H1 (cell line): ENCODE measurements around the gene CELSR1. TPM values are rescaled to one million over a fixed set of nuclear protein-coding genes. Genes with fewer than 3 reads are reported as not detected.

ENCODE experiments used
- CTCF ChIA-PET: fragments of 300-600 bp; sonication (Branson Sonifier 250); formaldehyde crosslinking; loops from one replicate; lab custom pipeline; 2021; ENCODE audit not compliant: partially characterized antibody; lab: Charles Lee
- POLR2A ChIA-PET: fragments of 300-600 bp; sonication (Branson Sonifier 250); formaldehyde crosslinking; loops from one replicate; lab custom pipeline; 2021; ENCODE audit warnings: inconsistent platforms; ENCODE audit not compliant: partially characterized antibody; lab: Charles Lee
- DNase-seq, 2 experiments: peaks; one replicate each; pipeline versions ENCODE4 v3.0.0 to v3.0.0-alpha.2; 2010 to 2022; ENCODE audit warnings: low spot score in 2 of 2, low read depth in 1 of 2, mixed read lengths in 1 of 2
- FAIRE-seq: peaks from 2 replicates; lab custom pipeline; 2011; peaks lifted over from hg19 to GRCh38; lab: Jason Lieb, UNC
- H2AFZ ChIP-seq: 2 replicates; pipeline ENCODE4 v1.8.1; 2012; ENCODE audit warnings: low read length, inconsistent platforms
- H2AK5ac ChIP-seq: 2 replicates; pipeline ENCODE4 v1.6.1; 2013; ENCODE audit warnings: low read depth, low read length
- H2BK120ac ChIP-seq: replicated peaks from 2 replicates; pipeline ENCODE3; 2013; ENCODE audit warnings: low read depth, low read length, inconsistent platforms
- H2BK12ac ChIP-seq: 2 replicates; pipeline ENCODE4 v1.6.1; 2013; ENCODE audit warnings: low read depth, low read length
- H2BK15ac ChIP-seq: 2 replicates; pipeline ENCODE4 v1.6.1; 2013; ENCODE audit warnings: low read length
- H2BK20ac ChIP-seq: 2 replicates; pipeline ENCODE4 v1.6.1; 2013; ENCODE audit warnings: low read length
- H2BK5ac ChIP-seq: 2 replicates; pipeline ENCODE4 v1.6.1; 2013; ENCODE audit warnings: low read depth, low read length
- H3K14ac ChIP-seq: 2 replicates; pipeline ENCODE4 v1.6.1; 2013; ENCODE audit warnings: inconsistent platforms; ENCODE audit not compliant: insufficient read length
- H3K18ac ChIP-seq: 2 replicates; pipeline ENCODE4 v1.6.1; 2013; ENCODE audit warnings: low read length; ENCODE audit errors: extremely low read depth
- H3K23ac ChIP-seq: 2 replicates; pipeline ENCODE4 v1.6.1; 2013; ENCODE audit warnings: inconsistent platforms; ENCODE audit not compliant: insufficient read length
- H3K23me2 ChIP-seq: 2 replicates; pipeline ENCODE4 v1.6.1; 2013; ENCODE audit warnings: low read depth, low read length
- H3K27ac ChIP-seq: 2 replicates; pipeline ENCODE4 v1.6.1; 2011; ENCODE audit warnings: low read depth, low read length, inconsistent platforms
- H3K27me3 ChIP-seq, 4 experiments: replicated peaks in 1 of 4; 1 replicate in 1 of 4; 2 replicates in 3 of 4; pipeline versions ENCODE4 v1.6.1 to v1.8.1; 2011 to 2013; ENCODE audit warnings: low read length in 3 of 4, mild to moderate bottlenecking in 3 of 4, inconsistent platforms in 2 of 4, mixed read lengths in 2 of 4, moderate library complexity in 1 of 4; ENCODE audit not compliant: control insufficient read depth in 3 of 4, insufficient read depth in 3 of 4; ENCODE audit errors: extremely low read depth in 1 of 4
- H3K36me3 ChIP-seq, 4 experiments: 2 replicates each; pipeline versions ENCODE4 v1.6.1 to v1.8.1; 2011 to 2013; ENCODE audit warnings: mild to moderate bottlenecking in 4 of 4, low read length in 3 of 4, moderate library complexity in 2 of 4, control low read depth in 1 of 4, inconsistent platforms in 1 of 4; ENCODE audit not compliant: insufficient read depth in 4 of 4, control insufficient read depth in 2 of 4
- H3K4ac ChIP-seq: replicated peaks from 2 replicates; pipeline ENCODE3; 2013; ENCODE audit warnings: low read length, low read depth, mixed read lengths, inconsistent platforms; ENCODE audit not compliant: insufficient read length
- H3K4me1 ChIP-seq, 4 experiments: replicated peaks in 1 of 4; 1 replicate in 1 of 4; 2 replicates in 3 of 4; pipeline versions ENCODE4 v1.6.1 to v1.8.1; 2011 to 2013; ENCODE audit warnings: low read length in 3 of 4, inconsistent platforms in 2 of 4, mixed read lengths in 1 of 4; ENCODE audit not compliant: insufficient read depth in 4 of 4, control insufficient read depth in 3 of 4
- H3K4me2 ChIP-seq, 2 experiments: 2 replicates each; pipeline versions ENCODE4 v1.6.1 to v1.8.1; 2011 to 2013; ENCODE audit warnings: low read depth in 2 of 2, low read length in 2 of 2, control low read depth in 1 of 2, inconsistent platforms in 1 of 2, mild to moderate bottlenecking in 1 of 2; ENCODE audit not compliant: insufficient read depth in 1 of 2
- H3K4me3 ChIP-seq, 4 experiments: fragments of 200-600, 300-600 bp in 1 of 4; sonication (generic), shearing (Covaris generic), sonication (Bioruptor Twin) in 1 of 4; 2 replicates each; pipeline versions ENCODE4 v1.5.1 to v1.8.1; 2011 to 2016; ENCODE audit warnings: low read length in 4 of 4, low read depth in 3 of 4, control low read depth in 2 of 4, inconsistent platforms in 2 of 4, mild to moderate bottlenecking in 2 of 4, mixed read lengths in 1 of 4, moderate library complexity in 1 of 4; ENCODE audit not compliant: insufficient read depth in 2 of 4; ENCODE audit errors: extremely low read depth in 1 of 4
- H3K56ac ChIP-seq: replicated peaks from 2 replicates; pipeline ENCODE3; 2013; ENCODE audit warnings: low read depth, mild to moderate bottlenecking, mixed read lengths, low read length, inconsistent platforms; ENCODE audit not compliant: insufficient read length
- H3K79me1 ChIP-seq: 2 replicates; pipeline ENCODE4 v1.6.1; 2013; ENCODE audit warnings: low read depth, low read length, control low read depth
- H3K79me2 ChIP-seq, 2 experiments: 2 replicates each; pipeline versions ENCODE4 v1.6.1 to v1.8.1; 2012 to 2013; ENCODE audit warnings: low read length in 2 of 2, mild to moderate bottlenecking in 2 of 2, inconsistent platforms in 1 of 2; ENCODE audit not compliant: insufficient read depth in 2 of 2, control insufficient read depth in 1 of 2
- H3K9ac ChIP-seq, 4 experiments: replicated peaks in 1 of 4; 1 replicate in 1 of 4; 2 replicates in 3 of 4; pipeline versions ENCODE4 v1.6.1 to v1.8.1; 2011 to 2013; ENCODE audit warnings: low read depth in 3 of 4, low read length in 3 of 4, control low read depth in 2 of 4, mild to moderate bottlenecking in 2 of 4, moderate library complexity in 2 of 4, inconsistent platforms in 1 of 4; ENCODE audit errors: extremely low read depth in 1 of 4
- H3K9me3 ChIP-seq, 2 experiments: 2 replicates each; pipeline versions ENCODE4 v1.6.1 to v1.8.1; 2012 to 2013; ENCODE audit warnings: mild to moderate bottlenecking in 2 of 2, moderate library complexity in 2 of 2, control low read depth in 1 of 2, inconsistent platforms in 1 of 2, low read depth in 1 of 2, low read length in 1 of 2, mixed read lengths in 1 of 2; ENCODE audit not compliant: insufficient read depth in 2 of 2
- H4K20me1 ChIP-seq, 2 experiments: replicated peaks in 1 of 2; 2 replicates each; pipeline versions ENCODE3 to v1.8.1; 2011 to 2013; ENCODE audit warnings: inconsistent platforms in 2 of 2, low read length in 2 of 2, mild to moderate bottlenecking in 1 of 2; ENCODE audit not compliant: insufficient read depth in 2 of 2, control insufficient read depth in 1 of 2
- H4K5ac ChIP-seq: 2 replicates; pipeline ENCODE4 v1.6.1; 2013; ENCODE audit warnings: low read length, low read depth, mixed read lengths, inconsistent platforms; ENCODE audit not compliant: insufficient read length
- H4K8ac ChIP-seq: 2 replicates; pipeline ENCODE4 v1.8.0; 2013; ENCODE audit warnings: mild to moderate bottlenecking, moderate library complexity, low read length, inconsistent platforms; ENCODE audit not compliant: insufficient read depth; ENCODE audit errors: extremely low read depth
- H4K91ac ChIP-seq: replicated peaks from 2 replicates; pipeline ENCODE3; 2013; ENCODE audit warnings: low read length, mixed read lengths, inconsistent platforms; ENCODE audit not compliant: insufficient read length
- CBX5 ChIP-seq: fragments of 300-800, 300-1000 bp; sonication (generic); IDR thresholded peaks from 2 replicates; pipeline ENCODE4 v1.7.1; 2016; ENCODE audit warnings: antibody characterized with exemption, low read length, low read depth
- EZH2 ChIP-seq: fragments of 200-600 bp; sonication (generic); IDR thresholded peaks from 2 replicates; pipeline ENCODE4 v1.7.1; 2012; ENCODE audit warnings: low read depth, mild to moderate bottlenecking, moderate library complexity, low read length, inconsistent platforms; ENCODE audit not compliant: severe bottlenecking
- GABPA ChIP-seq: IDR thresholded peaks from 2 replicates; pipeline ENCODE4 v1.6.1; 2011; ENCODE audit warnings: mild to moderate bottlenecking, low read length, moderate library complexity, borderline replicate concordance; ENCODE audit not compliant: insufficient read depth
- HDAC6 ChIP-seq: IDR thresholded peaks from one replicate; pipeline ENCODE4 v1.7.1; 2012; ENCODE audit warnings: low read depth, mild to moderate bottlenecking, inconsistent platforms, low read length, moderate library complexity
- MAFK ChIP-seq: IDR thresholded peaks from 2 replicates; pipeline ENCODE4 v1.6.1; 2012; ENCODE audit warnings: low read depth, mild to moderate bottlenecking, improper control_type of control experiment, low read length
- POLR2A ChIP-seq, 2 experiments: IDR thresholded peaks; 1 replicate in 1 of 2; 2 replicates in 1 of 2; pipeline ENCODE4 v1.6.1; 2011; ENCODE audit warnings: low read depth in 2 of 2, low read length in 2 of 2, mild to moderate bottlenecking in 2 of 2; ENCODE audit errors: control extremely low read depth in 1 of 2
- SAP30 ChIP-seq: fragments of 300-600 bp; sonication (generic); IDR thresholded peaks from 2 replicates; pipeline ENCODE4 v1.7.1; 2012; ENCODE audit warnings: low read length, moderate library complexity, mild to moderate bottlenecking, inconsistent platforms; ENCODE audit not compliant: insufficient read depth, insufficient replicate concordance
- SIN3A ChIP-seq, 2 experiments: IDR thresholded peaks in 1 of 2; conservative IDR thresholded peaks in 1 of 2; 2 replicates each; pipeline ENCODE4 v1.6.1; 2011 to 2012; ENCODE audit warnings: low read length in 2 of 2, improper control_type of control experiment in 1 of 2, low read depth in 1 of 2, mild to moderate bottlenecking in 1 of 2
- TCF12 ChIP-seq: IDR thresholded peaks from 2 replicates; pipeline ENCODE4 v1.6.1; 2011; ENCODE audit warnings: low read depth, mild to moderate bottlenecking, low read length
- WGBS, 2 experiments: shearing (Covaris generic) in 1 of 2; methylation state at CpG; one replicate each; pipeline versions ENCODE4 v1.1.6 to v1.1.7; 2013 to 2015; ENCODE audit warnings: low lambda C conversion rate in 2 of 2, mixed read lengths in 2 of 2, inconsistent platforms in 1 of 2, low coverage in 1 of 2, missing lambda C conversion rate in 1 of 2; ENCODE audit not compliant: insufficient replicate concordance in 2 of 2, insufficient coverage in 1 of 2, insufficient read length in 1 of 2; ENCODE audit errors: extremely low coverage in 1 of 2, missing lambda C conversion rate in 1 of 2; 5-methylcytosine and 5-hydroxymethylcytosine counted together
- polyA plus RNA-seq, 7 experiments: library from polyadenylated mRNA; depleted of rRNA in 3 of 7; stranded (reverse) in 5 of 7; unstranded in 2 of 7; fragments of >200 nt in 5 of 7; fragments of 200-250 nt in 2 of 7; gene quantifications; 1 replicate in 5 of 7; 2 replicates in 1 of 7; 4 replicates in 1 of 7; pipeline versions ENCODE4 v1.2.1 to v1.2.3, GENCODE V29; 2011 to 2013; ENCODE audit warnings: missing spikeins in 2 of 7, mixed read lengths in 2 of 7
- total RNA-seq: library from RNA; stranded (reverse); fragmentation: NEBNext Ultra II Directional; extraction: Animal tissue kit (Norgen Biotek cat#: 25700); gene quantifications from 2 replicates; pipeline ENCODE4 v1.2.1, GENCODE V29; 2021
- TF ChIP-seq, protein P1 (sequence below): IDR thresholded peaks from 2 replicates; pipeline ENCODE4 v1.6.1; 2012; ENCODE audit warnings: low read length, inconsistent platforms

The CELSR1 gene
- total and polyA plus RNA-seq, 2 of the 8 experiments (the other 6 are each of a cell fraction or from before 2014, with no cell fraction given), result 9.0 to 12.4 TPM

DNA sequence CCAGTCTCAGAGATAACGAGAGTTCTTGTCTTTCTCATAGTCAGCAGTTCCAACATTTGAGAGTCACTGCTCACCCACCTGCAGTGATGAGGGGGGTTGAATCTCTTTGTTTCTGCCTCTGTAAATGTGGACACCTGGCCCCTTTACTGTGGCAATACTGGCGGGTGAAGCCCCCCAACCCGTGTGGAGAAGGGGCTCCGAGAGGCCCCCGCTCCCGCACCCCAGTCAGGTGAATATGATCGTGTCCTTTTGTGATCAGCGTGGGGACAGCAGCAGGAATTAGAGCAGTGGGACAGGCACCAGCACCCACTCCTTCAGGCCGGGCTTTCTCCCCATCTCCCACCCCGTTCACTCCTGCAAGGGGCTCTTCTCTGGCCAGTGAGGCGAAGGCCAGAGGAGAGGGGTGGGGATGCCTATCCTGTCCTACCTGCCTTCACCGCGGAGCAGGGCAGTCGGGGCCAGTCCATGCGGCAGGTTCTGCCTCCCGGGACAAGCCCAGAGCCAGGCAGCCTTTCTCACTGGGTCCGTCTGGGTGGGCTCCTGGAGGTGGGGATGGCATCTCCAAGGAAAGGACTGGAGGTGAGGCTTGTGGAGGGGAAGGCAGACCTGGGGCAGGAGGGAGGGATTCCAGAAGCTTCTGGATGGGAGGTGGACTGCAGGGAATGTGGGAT, 12.7 kb upstream of the CELSR1 start:
- peaks cover 0 to 7% of the 10 kb centered on the region in 2 experiments; a peak in 1 of 4 replicates for H3K9me3 ChIP-seq
- H3K27me3 ChIP-seq, result no peaks in the 10 kb centered on the region; a peak in 2 of 7 replicates
- no peak overlapping the region for H3K4me3 ChIP-seq
- no peak overlapping the region for H2AFZ ChIP-seq
- no peak overlapping the region for H2BK20ac ChIP-seq
- no peak overlapping the region for H4K5ac ChIP-seq
- H4K8ac ChIP-seq, result no peak overlapping the region
- FAIRE-seq (no peak), DNase-seq (no peak)
- no peak overlapping the region for H2BK12ac ChIP-seq
- no peak overlapping the region for H3K27ac ChIP-seq
- ChIA-PET POLR2A (no interaction called here), CTCF (interaction anchor here (0.9 to 2.5 kb wide), 4 partner anchors 9 to 216 kb away, joined by 3 to 13 read pairs (median 4); no protein-coding TSS in a partner anchor)
- no peaks in the 10 kb centered on the region for H3K36me3 ChIP-seq
- no peak overlapping the region for H2AK5ac ChIP-seq
- H3K18ac ChIP-seq, result no peak overlapping the region
- H3K14ac ChIP-seq, result no peak overlapping the region
- H3K4me1 ChIP-seq, result no peaks in the 10 kb centered on the region
- no peak overlapping the region for H3K4me2 ChIP-seq
- no peak overlapping the region for H2BK15ac ChIP-seq
- no peak overlapping the region for H3K4ac ChIP-seq
- H3K56ac ChIP-seq, result no peak overlapping the region
- H2BK5ac ChIP-seq, result no peak overlapping the region
- H3K9ac ChIP-seq, result no peak overlapping the region
- no peak overlapping the region for H3K23ac ChIP-seq
- H4K91ac ChIP-seq, result no peak overlapping the region
- H3K79me1 ChIP-seq, result no peaks in the 10 kb centered on the region
- H3K23me2 ChIP-seq, result no peaks in the 10 kb centered on the region
- no peaks in the 10 kb centered on the region for H3K79me2 ChIP-seq
- no peaks in the 10 kb centered on the region for H4K20me1 ChIP-seq
- TF ChIP-seq SAP30, result no peak
- TF ChIP-seq SIN3A (conservative IDR thresholded peaks at IDR 0.05 in 1 of 2, IDR thresholded peaks at IDR 0.05 in 1 of 2; ENCODE audit: low read depth in 1 of 2, low read length in 2 of 2), result no peak
- TF ChIP-seq MAFK, result no peak
- no peak for TF ChIP-seq GABPA
- TF ChIP-seq EZH2, result no peak
- TF ChIP-seq CBX5, result no peak
- no peak for TF ChIP-seq HDAC6
- TF ChIP-seq TCF12, result no peak
- TF ChIP-seq POLR2A (IDR thresholded peaks at IDR 0.05; ENCODE audit: control extremely low read depth in 1 of 2, low read depth in 2 of 2, low read length in 2 of 2), result no peak
- TF ChIP-seq, protein P1, sequence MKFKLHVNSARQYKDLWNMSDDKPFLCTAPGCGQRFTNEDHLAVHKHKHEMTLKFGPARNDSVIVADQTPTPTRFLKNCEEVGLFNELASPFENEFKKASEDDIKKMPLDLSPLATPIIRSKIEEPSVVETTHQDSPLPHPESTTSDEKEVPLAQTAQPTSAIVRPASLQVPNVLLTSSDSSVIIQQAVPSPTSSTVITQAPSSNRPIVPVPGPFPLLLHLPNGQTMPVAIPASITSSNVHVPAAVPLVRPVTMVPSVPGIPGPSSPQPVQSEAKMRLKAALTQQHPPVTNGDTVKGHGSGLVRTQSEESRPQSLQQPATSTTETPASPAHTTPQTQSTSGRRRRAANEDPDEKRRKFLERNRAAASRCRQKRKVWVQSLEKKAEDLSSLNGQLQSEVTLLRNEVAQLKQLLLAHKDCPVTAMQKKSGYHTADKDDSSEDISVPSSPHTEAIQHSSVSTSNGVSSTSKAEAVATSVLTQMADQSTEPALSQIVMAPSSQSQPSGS, result no peak
- WGBS, 2 experiments, result 90% methylated on average over 16 of the region's 17 CpGs; no CpG with 5 or more reads in 1 of the 2 experiments
- H2BK120ac ChIP-seq, result no peak overlapping the region
